GM19035 (cell line): ENCODE results near the gene ATP2C2.
"Not testable (repeated sequence)": the region's sequence is repeated elsewhere in the genome, so short reads cannot be mapped to it uniquely, and the experiment has no call there.

ENCODE experiments used
- ATAC-seq: cut with Tn5 transposase; IDR thresholded peaks from one replicate; pipeline ENCODE4 v1.9.1; 2021; ENCODE audit not compliant: unreplicated experiment

Gene ATP2C2, protein sequence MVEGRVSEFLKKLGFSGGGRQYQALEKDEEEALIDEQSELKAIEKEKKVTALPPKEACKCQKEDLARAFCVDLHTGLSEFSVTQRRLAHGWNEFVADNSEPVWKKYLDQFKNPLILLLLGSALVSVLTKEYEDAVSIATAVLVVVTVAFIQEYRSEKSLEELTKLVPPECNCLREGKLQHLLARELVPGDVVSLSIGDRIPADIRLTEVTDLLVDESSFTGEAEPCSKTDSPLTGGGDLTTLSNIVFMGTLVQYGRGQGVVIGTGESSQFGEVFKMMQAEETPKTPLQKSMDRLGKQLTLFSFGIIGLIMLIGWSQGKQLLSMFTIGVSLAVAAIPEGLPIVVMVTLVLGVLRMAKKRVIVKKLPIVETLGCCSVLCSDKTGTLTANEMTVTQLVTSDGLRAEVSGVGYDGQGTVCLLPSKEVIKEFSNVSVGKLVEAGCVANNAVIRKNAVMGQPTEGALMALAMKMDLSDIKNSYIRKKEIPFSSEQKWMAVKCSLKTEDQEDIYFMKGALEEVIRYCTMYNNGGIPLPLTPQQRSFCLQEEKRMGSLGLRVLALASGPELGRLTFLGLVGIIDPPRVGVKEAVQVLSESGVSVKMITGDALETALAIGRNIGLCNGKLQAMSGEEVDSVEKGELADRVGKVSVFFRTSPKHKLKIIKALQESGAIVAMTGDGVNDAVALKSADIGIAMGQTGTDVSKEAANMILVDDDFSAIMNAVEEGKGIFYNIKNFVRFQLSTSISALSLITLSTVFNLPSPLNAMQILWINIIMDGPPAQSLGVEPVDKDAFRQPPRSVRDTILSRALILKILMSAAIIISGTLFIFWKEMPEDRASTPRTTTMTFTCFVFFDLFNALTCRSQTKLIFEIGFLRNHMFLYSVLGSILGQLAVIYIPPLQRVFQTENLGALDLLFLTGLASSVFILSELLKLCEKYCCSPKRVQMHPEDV

DNA sequence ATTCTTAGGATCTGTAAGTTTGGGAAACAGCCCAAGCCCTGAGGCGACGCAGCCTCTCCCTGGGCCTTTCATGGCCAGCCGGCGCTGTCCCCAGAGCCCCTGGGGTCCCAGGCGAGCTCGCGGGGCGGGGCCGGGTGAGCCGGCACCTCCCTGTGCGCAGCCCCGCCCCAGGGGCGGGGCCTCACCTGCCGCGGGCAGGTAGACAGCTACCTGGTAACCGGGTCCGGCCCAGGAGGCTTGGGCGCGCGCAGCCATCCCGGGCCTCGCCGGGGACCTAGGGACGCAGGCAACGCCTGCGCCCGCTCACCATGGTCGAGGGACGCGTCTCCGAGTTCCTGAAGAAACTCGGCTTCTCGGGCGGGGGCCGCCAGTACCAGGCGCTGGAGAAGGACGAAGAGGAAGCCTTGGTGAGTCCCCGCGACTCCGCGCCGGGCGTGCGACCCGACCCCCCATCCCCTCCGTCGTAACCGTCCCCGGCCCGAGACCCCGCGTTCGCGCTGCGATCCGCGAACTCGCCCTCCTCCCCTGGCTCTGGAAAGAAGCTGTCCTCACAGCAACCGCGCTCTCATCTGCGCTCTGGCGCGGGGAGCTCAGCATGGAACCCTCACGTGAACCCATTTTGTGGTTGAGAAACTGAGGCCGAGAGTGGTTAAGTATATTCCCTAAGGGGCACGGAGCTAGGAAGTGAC lies at the start of gene ATP2C2:
TSS of gene ATP2C2 (plus strand) at position 231 of the 689 bp plus-strand sequence. CDS start at position 309, 78 bp downstream.
- ATAC-seq = no peak

DNA sequence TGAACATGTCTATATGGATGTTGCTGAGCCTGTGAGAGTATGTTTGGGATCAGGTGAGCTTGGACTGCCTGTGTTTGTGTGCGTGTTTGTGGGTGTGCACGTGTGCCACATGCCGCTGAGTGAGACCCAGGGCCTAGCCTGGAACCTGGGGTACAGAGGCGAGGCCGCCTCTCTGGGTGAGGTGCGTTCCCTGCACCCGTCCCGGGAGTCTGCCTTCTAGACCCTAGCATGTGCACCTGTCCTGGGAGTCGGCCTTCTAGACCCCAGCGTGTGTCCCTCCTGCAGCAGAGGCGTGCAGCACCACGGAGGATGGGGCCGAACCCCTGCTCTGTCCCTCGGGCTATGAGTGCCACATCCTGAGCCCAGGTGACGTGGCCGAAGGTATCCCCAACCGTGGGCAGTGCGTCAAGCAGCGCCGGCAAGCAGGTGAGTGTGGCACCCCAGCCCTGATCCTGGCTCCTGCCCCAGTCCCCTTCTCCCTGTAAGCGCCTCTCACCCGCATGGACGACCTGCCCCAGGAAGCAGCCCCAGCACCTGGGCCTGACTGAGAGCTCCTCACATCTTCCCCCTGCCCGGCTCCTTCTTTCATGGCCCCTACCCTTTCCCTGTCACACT lies 49.1 kb upstream of the ATP2C2 start:
- ATAC-seq = no peak

DNA sequence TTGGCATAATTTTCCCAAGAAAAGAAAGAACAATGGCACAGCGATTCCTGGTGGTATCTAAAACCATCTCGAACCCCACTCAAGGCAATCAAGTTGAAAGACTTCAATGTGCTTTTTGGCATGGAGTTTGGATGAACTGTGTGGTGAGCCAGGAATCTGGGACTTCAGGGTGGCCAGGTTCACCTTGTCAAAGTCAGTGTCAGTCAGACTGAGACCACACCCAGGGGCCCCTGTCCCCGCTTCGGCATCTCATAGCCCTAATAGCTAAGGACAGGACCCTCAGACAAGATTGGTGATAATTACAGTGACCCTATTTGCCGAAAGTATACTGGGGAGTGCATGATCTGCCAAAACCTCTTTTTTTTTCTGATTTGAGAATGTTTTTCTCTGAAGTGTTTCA lies 47.8 kb upstream of the ATP2C2 start:
- no peak for ATAC-seq

DNA sequence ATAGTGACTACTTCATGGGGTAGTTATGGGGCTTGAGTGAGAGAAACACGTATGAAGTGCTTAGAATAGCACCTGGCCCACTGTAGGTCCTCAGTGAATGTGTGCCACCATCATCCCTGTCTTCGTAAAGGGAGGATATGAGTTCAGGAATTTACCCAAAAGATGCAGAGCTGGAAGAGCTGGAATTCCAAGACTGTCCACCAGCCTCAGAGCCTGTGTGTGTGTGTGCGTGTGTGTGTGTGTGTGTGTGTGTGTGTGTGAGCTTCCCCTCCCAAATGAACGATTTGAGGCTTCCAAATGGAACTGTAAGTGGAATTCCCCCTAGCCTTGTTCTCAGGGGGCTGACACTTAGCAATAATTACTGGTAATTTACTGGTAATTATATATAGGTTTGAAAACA lies 46.4 kb upstream of the ATP2C2 start:
- ATAC-seq = no peak

DNA sequence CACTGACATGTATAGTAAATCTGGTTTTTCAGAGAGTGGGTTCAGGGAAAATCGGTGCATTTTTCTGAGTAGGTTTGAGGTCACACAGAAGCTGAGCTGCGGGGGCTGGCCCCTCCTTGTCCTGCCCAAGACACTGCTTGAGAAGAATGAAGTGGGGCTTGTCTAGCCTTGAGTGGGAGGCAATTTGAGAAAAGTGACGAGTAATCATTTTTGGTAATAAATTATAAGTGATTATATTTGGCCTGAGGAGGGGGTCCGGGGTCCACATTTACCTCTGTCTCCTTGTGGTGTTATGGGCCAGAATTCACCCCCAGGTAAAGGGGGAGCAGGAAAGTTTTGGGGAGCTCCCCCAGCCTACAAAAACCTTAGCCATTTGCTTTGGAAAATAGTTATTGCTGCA lies 45.6 kb upstream of the ATP2C2 start:
- ATAC-seq = no peak

DNA sequence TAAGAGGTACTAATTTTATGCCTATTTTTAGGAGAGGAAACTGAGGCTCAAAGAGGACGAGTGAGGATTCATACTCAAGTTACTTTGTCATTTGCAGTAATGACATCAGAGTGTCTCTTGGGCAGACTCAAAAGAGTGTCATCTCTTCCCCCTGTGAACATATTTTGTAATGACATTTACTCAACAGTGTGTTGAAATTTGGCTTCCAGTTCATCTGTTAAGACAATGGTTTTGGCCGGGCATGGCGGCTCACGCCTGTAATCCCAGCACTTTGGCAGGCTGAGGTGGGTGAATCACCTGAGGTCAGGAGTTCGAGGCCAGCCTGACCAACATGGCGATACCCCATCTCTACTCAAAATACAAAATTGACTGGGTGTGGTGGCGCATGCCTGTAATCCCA lies 44.7 kb upstream of the ATP2C2 start:
- no peak for ATAC-seq

DNA sequence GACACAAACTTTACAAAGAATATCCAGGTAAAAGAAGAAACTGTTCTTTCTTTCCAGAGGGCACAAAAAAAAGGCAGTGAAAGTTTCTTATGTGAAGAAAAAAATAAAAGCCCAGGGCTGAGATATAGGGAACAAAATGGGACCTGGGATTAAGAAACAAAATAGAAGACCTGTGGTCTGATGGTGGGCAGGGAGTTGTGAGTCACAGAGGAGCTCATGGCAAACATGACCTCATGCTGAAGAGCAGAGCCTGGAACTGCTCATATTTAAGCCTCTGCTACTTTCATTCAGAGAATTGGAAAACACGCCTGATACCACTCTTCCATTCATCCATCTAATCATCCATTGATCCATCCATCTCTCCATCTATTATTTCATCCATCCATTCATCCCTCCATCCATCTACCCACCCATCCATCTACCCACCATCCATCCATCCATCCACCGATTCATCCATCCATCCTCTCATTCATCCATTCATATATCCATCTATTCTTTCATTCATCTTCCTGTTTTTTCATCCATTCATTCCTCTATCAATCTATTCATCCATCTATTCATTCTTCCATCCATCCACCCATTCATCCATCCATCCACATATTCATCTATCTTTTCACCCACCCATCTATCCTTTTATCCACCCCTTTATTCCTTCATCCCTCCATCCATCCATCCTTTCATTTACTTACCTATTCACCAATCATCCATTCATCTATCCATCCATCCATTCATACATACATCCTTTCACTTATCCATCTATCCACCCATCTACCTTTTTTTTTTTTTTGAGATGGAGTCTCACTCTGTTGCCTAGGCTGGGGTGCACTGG lies 43.7 kb upstream of the ATP2C2 start:
- ATAC-seq = no peak

DNA sequence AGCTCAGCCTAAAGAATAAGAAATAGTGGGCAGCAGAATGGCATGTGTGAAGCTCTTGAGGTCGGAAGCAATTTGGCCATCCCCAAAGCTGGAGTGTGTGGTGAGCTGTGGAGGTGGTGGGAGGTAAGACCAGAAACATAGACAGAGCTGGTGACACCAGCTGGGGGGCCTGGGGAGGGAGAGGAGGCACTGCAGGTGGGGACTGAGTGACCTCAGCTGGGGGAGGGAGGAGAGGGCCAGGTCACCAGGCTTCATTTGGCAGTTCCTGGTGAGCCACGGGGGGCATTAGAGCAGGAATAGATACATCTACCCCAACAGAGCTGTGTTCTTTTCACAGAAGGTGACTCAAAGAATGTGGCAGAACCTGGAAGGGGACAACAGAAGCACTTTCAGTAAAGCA lies 41.8 kb upstream of the ATP2C2 start:
- no peak for ATAC-seq

DNA sequence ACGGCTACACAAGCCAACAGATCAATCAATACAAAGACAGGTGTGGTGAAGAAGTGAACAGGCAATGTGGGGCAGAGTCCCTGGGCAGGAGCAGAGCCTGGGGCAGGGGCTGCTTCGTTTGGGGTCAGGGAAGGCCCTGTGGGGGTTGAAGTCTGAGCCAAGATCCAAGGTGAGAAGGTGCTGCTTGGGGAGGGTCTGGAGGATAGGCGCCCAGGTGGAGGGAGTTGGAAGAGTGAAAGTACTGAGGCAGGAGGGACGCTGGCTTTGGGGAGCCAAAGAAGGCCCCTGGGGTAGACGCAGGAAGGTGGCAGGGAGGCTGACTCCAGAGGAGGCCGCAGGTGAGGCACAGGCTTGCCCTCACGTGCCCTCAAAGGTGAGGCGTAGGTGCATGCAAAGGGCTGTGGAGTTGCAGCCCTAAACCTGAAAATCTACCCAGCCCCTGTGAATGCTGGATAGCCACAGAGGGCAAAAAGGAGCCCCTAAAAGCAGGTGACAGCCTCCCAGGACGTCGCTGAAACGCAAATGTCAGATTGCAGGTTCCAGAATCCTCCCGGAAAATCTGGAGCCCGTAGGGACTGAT lies 40.3 kb upstream of the ATP2C2 start:
- ATAC-seq = no peak

DNA sequence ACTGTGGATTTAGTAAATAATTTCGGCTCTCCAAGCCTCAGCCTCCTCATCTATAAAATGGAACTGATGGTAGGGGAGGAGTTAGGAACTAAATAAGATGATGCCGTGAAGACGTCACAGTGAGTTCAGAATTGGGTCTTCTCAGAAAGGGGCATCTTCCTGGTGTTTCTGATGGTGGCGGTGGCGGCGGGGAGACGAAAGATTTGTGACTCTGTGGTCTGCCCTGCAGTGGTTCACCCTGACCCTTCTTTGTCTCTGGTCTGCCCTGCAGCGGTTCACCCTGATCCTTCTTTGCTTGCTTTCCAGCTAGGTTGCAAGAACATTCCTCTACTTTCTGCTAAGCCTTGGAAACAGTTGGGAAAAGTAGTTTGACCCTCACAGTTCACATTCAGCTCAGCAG lies 39.3 kb upstream of the ATP2C2 start:
- ATAC-seq = no peak

DNA sequence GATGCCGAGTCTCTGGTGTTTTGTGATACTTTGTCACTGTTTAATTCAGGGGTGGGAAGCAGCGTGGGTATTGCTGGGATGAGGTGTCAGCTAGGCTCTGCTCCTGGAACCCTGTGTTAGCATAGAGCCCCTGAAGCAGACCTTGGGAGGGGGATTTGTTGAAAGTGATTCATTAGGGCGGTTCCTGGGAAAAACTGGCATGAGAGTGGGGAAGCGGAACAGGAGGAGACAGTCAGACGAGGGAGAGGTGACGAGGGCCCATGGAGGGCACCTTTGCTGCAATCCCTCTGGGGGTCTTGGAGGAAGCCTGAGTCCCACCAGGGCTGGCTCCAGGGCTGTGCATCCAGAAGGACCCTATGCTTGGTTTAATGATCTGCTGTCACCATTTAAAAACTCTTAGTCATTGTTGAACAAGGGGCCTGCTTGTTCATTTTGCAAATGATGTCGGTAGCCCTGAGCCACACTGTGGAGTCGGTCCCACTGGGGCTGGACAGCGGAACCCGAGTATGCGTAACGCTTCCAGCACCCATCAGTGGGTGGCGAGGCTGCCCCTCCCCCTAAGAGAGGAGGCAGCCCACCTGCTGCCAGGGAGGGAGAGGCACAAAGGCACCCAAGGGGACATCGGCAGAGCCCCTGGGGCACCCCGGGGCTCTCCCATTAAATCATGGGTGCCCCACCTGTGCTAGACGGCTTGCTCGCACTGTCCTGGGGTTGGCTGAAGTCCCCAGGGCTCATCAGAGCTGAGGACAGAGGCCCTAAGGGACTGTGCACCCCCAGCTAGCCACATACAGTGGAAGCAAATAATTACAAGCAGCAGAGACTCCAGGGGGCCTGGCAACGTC lies 38.3 kb upstream of the ATP2C2 start:
- no peak for ATAC-seq

DNA sequence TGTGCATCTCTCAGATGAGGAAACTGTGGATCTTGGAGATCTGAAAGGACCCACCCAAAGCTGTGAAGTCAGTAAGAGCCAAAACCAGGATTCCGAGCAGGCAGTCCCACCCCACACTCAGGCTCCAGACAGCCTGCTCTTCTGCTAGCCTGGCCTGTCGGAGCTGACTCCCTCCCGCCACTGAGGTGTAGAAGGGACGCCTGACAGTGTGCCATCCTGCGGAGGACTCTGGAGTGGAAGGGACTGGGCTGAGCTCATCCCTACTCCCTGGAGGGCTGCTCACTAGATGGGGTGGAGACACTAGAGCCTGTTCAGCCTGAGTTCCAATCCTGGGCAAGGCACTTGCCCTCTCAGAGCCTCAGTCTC lies 37.7 kb upstream of the ATP2C2 start:
- no peak for ATAC-seq

DNA sequence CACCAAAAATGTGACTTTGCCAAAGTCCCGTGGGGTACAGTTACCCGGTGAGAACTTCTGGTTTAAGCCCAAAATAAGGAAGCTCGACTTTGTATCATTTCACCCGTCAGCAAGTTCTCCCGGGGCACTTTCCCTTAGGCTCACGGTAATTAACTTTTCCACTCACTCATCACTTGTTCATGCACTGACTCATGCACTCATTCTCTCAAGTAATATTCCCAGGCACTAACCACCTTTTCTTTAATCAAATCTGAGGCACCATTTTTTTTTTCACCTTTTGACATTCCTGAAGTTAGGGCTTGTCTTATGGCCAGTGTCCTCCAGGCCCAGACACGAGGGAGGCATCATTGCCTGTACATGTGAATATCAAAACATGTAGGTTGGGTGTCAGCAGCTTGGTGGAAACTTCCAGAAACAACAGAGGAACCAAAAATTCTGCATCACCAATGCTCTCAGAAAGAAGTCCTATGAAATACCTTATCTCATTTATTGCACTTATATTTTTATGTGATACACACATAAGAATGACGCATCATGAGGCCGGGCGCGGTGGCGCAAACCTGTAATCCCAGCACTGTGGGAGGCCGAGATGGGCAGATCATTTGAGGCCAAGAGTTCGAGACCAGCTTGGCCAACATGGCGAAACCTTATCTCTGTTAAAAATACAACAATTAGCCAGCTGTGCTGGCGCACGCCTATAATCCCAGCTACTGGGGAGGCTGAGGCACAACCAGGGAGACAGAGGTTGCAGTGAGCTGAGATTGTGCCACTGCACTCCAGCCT lies 36.1 kb upstream of the ATP2C2 start:
- no peak for ATAC-seq

DNA sequence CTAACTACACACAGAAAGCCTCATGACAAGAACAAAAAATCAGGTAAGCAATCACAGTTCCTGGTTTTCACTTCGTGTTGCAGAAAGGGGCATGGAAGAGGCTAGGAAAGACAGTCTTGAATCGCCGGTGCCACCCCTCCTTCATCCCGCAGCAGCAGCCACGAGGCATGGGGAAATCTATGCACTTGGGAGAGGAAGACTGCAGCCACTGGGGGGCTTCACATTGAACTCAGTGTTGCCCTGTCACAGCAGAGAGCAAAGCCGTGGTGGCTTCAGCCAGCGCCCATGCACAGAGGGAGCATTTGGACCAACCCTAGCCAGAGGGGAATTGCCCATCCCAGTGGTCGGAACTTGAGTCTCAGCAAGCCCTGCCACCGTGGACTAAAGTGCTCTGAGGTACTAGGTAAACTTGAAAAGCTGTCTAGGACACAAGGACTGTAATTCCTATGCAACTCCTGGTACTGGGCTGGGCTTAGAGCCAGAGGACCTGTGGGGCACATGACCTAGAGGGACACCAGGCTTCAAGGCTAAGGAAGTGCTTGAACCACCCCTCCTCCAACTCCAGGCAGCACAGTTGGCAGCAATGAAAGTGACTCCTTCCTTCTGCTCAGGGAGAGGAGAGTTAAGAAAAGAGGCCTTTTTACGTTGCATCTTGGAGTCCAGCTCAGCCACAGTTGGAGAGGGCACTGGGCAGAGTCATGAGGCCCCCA lies 35.2 kb upstream of the ATP2C2 start:
- no peak for ATAC-seq

DNA sequence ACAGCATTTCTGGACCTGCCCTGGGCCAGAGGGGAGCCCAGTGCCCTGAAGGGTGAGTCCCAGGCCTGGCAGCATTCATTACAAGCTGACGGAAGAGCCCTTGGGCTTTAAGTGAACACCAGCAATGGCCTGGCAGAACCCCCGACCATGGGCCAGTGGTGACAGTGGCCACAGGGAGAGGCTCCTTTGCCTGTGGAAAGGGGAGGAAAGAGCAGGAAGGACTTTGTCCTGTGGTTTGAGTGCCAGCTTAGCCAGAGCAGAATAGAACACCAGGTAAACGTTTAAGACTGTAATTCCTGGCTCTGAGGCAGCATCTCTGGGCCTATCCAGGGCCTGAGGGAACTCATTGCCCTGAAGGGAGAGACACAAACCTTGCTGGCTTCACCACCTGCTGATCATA lies 34.3 kb upstream of the ATP2C2 start:
- no peak for ATAC-seq

DNA sequence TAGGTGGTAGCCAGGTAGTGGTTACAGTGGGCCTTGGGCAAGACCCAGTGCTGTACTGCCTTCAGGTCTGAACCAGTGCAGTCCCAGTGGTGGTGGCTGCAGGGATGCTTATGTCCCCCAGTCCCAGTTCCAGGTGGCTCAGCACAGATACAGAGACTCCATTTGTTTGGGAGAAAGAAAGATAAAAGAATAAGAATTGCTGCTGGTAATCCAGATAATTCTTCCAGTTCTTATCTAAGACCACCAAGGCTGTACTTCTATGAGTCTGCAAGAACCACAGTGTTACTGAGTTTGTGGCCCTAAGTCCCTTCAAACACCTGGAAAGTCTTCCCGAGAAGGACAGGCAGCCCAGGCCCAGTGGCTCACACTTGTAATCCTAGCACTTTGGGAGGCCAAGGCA lies 33.9 kb upstream of the ATP2C2 start:
- ATAC-seq = no peak

DNA sequence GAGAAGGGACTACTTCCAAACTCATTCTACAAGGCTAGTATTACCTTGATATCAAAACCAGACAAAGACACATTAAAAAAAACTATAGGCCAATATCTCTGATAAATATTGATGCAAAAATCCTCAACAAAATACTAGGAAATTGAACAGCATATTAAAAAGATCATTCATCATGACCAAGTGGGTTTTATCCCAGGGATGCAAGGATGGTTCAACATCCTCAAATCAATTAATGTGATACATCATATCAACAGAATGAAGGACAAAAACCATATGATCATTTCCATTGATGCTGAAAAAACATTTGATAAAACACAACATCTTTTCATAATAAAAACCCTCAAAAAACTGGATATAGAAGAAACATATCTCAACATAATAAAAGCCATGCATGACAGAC lies 31.1 kb upstream of the ATP2C2 start:
- ATAC-seq = not testable (repeated sequence)

DNA sequence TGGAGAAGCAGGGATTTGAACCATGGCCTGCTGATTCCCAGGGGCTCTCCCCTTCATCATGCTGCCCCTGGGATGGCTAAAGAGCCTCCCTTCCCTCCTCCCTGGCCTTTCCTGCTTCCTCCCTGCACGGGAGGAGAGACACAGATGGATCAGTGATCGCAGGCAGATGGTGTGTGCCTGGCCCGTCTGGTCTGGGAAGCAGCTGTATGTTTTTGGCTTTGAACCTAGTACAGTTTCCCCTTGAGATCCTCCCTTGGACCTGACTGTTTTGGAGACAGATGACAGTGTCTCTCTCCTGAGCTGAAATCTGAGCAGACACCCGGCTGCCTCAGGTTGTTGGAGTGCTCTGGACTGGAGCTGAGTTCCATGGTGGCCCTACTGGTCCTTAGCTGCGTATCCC lies 29.0 kb upstream of the ATP2C2 start:
- ATAC-seq = no peak
